Stomach (tissue), 4 donors: ENCODE data around the gene GMDS.

Experiments used
- CTCF ChIP-seq, 7 experiments: fragments of 450-650 bp in 4 of 7; fragments of 200-600 bp in 3 of 7; sonication (generic) in 3 of 7; IDR thresholded peaks; one replicate each; pipeline ENCODE4 v1.5.1; 2016 to 2019; ENCODE audit warnings: antibody characterized with exemption in 7 of 7, control low read depth in 2 of 7, mild to moderate bottlenecking in 1 of 7
- EP300 ChIP-seq: sonication (generic); formaldehyde crosslinking; IDR thresholded peaks from one replicate; pipeline ENCODE4 v1.6.1; 2017; ENCODE audit warnings: antibody characterized with exemption
- POLR2A ChIP-seq, 4 donors: fragments of 450-650 bp; IDR thresholded peaks; one replicate each; pipeline ENCODE4 v1.6.1; 2016; ENCODE audit warnings: antibody characterized with exemption in 4 of 4, control low read depth in 2 of 4, mild to moderate bottlenecking in 1 of 4, moderate library complexity in 1 of 4

- no peak for TF ChIP-seq POLR2A (IDR thresholded peaks at IDR 0.05)
- TF ChIP-seq CTCF (IDR thresholded peaks at IDR 0.05), result no peak
- TF ChIP-seq EP300, result no peak
These were observed 349.7 kb downstream of the GMDS start for GRCh38 chr6:1895721-1896120.
